ENCODE measurements around the gene NKG7. TPM values are rescaled to one million over a fixed set of nuclear protein-coding genes. Genes with fewer than 3 reads are reported as not detected.
A peak's percentile ranks its signal among the peaks of the same experiment; 100 is the strongest.

Gene NKG7
- total RNA-seq, 1 donor from 2014 or later = 3.6 TPM

DNA sequence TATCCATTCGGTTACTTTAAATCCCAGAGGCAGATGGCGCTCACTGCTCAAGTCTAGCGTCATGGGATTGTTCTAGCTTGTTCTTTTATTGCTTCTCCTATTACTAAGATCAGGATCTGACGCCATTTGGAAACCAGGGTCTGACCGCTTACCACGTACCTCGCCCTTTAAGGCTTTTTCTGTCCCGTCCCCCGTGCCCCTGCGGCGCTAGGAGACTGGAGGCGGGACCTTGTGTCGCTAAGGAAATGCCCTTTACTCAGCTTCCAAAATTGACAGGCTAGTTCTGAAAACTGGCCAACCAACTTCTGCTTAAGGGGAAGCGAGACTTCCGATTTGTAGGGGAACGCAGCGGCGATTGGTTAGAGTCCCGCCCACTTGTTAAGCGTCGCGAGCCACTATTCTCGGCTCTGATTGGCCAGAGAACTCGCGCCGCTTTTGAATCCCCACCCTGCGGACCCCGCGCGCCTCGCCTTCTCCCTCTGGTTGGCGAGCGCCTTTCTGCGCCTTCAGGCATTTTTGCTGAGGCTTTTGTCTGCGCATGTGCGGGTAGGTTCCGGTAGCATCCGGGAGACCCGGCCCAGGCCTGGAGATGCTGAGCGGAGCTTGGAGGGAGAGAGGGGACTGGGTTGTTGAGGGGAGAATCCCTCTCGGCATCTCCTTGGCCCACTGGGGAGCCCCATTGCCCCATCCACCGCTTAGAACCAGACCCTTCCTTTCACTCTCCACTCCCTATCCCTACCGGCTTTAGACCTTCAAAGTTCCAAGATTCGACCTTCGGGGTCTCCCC lies 21.8 kb upstream of the NKG7 start:
- intact Hi-C loops (cut with DNase I) = loop anchor here (2.0 to 10.0 kb wide), 2 partner anchors 27 to 49 kb away; partner anchors contain the start of genes ETFB and VSIG10L

GRCh38 chr19:51392701-51393100 lies 20.2 kb upstream of the NKG7 start:
- intact Hi-C loops (cut with DNase I) = loop anchor here (10.0 kb wide), 1 partner anchor 48 kb away; the partner anchor contains the start of gene VSIG10L
- no peak for DNase-seq (ENCODE audit: low spot score)

More for the DNA sequence above, 21.8 kb upstream of the NKG7 start:
- peak; percentile 95 for DNase-seq (ENCODE audit: low spot score)

DNA sequence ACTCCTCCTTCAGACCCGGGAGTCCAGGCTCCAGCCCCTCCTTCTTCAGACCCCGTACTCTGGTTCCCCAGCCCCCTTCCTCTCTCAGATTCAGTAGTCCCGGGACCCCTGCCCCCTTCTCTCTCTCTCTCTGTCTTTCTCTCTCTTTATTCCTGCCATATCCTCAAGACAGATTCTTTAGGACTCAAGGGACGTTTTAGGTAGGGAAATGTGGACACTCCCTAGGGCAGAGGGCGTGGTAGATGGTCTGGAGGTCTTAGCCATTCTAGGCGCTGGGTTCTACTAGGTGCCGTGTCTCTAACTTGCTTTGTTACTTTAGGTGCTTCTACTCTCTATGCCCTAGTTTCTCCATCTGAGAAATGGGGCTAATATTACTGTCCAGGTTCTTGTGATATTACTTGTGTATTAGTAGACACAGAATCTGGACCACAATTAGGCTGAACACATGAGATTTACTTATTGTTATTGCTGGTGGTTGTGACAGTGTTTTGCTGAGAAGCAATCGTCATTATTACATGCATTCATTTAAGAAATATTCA lies 18.7 kb upstream of the NKG7 start:
- intact Hi-C loops (cut with DNase I) = loop anchor here (10.0 kb wide), 1 partner anchor 46 kb away; the partner anchor contains the start of gene VSIG10L
- no peak for DNase-seq (ENCODE audit: low spot score)

DNA sequence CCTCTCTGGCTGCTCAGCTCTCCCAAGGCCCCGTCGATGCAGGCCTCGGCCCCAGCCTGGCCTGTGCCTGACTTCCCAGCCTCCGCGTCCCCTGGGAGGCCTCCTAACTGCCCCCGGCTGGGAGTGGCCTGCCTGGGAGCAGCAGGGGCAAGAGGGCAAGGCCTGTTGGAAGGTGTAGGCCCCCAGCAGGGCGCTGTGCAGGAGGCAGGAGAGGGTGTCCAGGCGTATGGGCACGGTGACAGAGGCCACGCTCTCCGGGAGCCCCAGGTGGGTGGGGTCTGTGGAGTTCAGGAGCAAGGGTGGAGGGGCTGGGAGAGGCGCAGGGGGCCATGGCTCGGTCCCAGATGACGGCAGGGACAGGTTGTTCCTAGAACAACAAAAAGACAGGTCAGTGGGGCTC lies 16.7 kb upstream of the NKG7 start:
- intact Hi-C loops (cut with DNase I) = no loop called here
- no peak for DNase-seq (ENCODE audit: low spot score)

DNA sequence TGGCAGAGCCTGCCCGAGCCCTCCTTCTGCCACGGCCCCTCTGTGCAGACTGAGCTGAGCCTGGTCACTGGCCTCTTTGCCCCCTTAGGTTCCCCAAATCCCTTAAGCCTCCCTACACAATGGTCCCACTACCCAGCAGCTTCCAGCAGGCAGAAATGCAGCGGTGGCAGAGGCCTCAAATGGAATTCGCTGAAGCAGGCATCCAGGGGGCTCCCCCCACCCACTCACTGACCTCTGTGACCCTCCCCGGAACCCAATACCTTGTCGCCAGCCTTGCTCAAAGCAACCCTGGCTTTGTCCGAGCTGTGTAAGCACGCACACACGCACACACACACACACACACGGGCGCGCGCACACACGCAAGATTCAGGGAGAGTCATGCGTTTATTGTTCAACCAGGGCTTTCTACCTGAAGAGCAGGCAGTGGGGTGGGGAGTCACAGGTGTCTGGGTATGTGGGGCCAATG lies 15.5 kb upstream of the NKG7 start, which contains the start of gene LIM2:
Gene LIM2 (minus strand): TSS at position 51 of the 466 bp plus-strand sequence. CDS start 531 bp downstream, outside the sequence.
- DNase-seq (ENCODE audit: low spot score) = peak; percentile 27
- intact Hi-C loops (cut with DNase I) = no loop called here

DNA sequence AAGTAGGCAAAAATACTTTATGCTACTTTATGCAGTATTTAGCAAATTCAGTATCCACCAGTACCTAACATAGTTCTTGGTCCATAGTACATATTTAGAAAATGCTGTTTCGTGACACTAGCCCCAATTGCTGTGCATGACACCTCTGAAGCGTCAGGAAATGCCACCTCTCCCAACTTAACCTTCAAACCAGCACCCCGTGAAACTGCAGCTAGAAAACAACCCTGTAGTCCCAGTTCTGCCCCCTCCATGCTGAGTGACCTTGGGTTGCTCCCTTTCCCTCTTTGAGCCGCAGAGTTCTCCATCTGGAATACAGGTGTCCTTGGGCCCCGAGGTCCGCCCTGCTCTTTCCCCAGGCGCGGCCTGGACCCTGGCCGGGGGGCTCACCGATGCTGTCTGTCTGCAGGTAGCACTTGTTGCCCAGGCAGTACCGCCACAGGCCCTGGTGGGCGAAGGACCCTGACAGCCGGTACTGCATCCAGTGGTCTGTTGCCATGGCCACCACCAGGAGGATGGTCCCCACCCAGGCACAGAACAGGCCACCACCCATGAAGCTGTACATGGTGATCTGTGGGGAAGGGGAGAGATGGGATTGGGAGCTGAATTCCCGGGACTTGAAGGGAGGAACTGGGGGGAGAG lies 14.5 kb upstream of the NKG7 start:
- intact Hi-C loops (cut with DNase I) = no loop called here
- peak; percentile 56 for DNase-seq (ENCODE audit: low spot score)

DNA sequence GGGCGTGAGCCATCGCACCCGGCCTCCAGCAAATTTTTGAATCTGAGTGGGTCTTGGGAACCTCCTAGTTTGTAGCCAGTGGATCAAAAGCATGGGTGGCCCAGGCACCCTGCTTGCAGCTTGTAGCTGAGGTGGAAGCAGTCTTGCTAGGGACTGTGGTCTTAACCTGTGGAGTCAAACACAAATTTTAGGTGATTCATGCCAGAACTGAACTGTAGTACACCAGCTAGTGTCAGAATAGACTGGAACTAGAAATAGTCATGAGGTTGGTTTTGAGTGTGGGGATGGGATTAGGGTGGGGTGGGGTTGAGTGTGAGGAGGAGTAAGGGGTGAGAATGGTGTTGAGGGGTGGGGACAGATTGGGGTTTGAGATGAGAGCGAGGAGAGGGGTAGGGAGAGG lies 9.6 kb upstream of the NKG7 start:
- peak; percentile 24 for DNase-seq (ENCODE audit: low spot score)
- intact Hi-C loops (cut with DNase I) = no loop called here

GRCh38 chr19:51380379-51380778 lies 7.9 kb upstream of the NKG7 start:
- intact Hi-C loops (cut with DNase I) = no loop called here

DNA sequence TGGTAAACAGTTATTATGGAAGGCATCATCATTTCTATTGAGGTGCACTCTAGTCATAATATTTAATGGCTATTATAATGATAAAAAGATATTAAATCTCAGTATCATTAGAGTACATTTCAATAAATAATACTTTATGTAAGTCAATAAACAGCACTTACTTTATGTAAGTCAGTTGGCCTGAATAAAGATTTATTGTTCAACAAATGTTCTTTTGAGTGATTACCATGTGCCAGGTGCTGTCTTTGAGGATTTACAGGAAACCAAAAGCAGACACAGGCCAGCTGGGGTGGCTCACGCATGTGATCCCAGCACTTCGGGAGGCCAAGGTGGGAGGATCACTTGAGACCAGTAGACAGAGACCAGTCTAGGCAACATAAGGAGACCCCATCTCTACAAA lies 5.0 kb upstream of the NKG7 start:
- no peak for DNase-seq (ENCODE audit: low spot score)
- intact Hi-C loops (cut with DNase I) = no loop called here

More at GRCh38 chr19:51380379-51380778, 7.9 kb upstream of the NKG7 start:
- no peak for DNase-seq (ENCODE audit: low spot score)

DNA sequence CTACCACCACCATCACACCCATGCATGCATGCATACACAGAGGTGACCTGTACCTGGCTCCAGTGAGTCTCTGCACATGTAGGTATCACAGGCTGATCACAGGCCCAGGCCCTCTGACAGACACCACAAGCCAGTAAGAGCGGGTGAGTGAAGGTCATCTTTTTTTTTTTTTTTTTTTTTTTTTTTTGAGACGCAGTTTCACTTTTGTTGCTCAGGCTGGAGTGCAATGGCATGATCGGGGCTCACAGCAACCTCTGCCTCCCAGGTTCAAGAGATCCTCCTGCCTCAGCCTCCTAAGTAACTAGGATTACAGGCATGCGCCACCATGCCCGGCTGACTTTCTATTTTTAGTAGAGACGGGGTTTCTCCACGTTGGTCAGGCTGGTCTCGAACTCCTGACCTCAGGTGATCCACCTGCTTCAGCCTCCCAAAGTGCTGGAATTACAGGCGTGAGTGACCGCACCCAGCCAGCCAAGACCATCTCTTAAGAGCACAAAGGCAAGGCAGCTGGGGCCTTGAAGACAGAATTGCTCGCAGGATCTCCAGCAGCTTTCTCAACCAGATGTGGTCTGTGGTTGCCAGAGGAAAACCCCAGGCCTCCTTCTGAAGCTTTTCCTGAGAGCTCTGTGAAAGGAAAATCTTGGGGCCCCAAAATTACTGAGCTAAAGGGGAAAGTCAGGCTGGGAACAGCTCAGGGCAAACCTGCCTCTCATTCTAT lies 3.2 kb upstream of the NKG7 start:
- peak; percentile 56 for DNase-seq (ENCODE audit: low spot score)
- intact Hi-C loops (cut with DNase I) = no loop called here

DNA sequence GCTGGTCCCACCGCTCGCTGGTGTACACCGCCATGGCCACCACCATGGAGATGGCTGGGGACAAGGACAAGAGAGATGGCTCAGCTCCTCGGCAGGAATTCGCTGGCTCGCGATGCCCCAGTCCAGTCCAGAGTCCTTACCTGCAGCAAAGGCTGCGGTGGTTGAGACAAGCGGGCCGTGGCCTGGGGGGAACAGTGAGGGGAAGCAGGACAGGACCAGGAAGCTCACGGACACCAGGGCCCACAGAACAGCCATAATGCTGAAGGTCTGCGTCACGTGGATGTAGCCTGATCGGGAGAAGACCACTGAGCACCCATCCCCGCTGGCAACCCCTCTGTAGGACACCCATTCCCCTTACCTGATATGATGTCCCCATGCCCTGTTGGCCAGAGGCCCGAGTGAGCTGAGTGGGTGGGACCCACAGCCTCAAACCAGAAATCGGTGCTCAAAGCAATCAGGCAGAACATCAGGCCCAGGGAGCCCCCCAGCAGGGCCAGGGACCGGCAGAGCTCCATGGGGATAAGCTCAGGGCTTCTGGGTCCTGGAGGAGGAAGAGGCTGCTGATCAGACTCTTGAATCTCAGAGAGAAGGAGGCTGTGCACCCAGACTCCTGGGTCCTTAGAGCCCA lies 319 bp downstream of the NKG7 start:
- peak; percentile 75 for DNase-seq (ENCODE audit: low spot score)
- intact Hi-C loops (cut with DNase I) = no loop called here

- peak; percentile 71 for DNase-seq (ENCODE audit: low spot score)
- intact Hi-C loops (cut with DNase I) = no loop called here
Observed at GRCh38 chr19:51371186-51371690, 1.2 kb downstream of the NKG7 start.

- intact Hi-C loops (cut with DNase I) = no loop called here
- peak; percentile 68 for DNase-seq (ENCODE audit: low spot score)
Observed at GRCh38 chr19:51370230-51370629, 2.2 kb downstream of the NKG7 start.

DNA sequence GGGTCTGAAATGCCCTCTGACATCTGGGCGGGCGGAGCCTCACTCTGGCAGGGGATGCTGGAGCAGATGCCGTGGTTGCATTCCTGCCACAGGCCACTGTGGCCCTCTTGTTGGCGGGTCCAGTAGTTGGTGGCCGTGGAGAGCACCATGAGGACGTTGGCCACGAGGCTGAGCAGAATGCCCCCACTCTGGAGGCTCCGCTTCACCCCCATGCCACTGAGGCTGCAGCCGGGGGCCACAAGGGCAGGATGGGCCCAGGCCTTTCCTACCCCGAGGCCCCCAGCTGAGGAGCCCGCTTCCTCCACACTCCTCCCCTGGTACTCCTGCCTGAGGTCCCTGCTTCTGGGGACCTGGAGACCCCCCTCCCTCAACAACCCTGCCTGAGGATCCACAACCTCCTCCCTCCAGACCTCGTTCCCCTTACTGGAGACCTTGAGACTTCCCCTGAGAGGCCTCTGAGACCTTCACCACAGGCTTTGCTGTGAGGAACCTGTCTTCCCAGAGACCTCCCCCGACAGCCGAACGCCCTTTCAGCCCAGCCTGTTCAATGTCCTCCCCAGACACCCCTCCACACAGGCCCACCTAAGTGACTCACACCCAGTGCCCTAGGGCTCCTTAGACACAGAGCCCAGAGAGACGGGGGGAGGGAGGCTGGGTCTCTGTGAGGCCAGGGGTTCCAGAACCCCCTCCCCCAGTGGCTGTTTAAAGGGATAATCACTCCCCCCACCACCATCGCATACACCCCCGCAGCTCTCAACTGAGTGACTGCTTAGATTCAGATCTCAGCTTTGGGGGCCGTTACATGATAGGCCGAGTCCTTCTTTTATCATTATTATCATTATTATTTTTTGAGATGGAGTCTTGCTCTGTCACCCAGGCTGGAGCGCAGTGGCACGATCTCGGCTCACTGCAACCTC lies 3.8 kb downstream of the NKG7 start, which contains the start of gene CLDND2:
Gene CLDND2 (minus strand): TSS at position 638 of the 917 bp plus-strand sequence. CDS start 426 bp downstream, at position 212.
- peak; percentile 72 for DNase-seq (ENCODE audit: low spot score)
- intact Hi-C loops (cut with DNase I) = loop anchor here (2.0 kb wide), 1 partner anchor 320 kb away; no protein-coding TSS in a partner anchor

GRCh38 chr19:51367565-51368365 lies 4.7 kb downstream of the NKG7 start:
- DNase-seq (ENCODE audit: low spot score) = peak; percentile 100
- intact Hi-C loops (cut with DNase I) = loop anchor here (2.0 kb wide), 3 partner anchors 27 to 321 kb away; no protein-coding TSS in a partner anchor

DNA sequence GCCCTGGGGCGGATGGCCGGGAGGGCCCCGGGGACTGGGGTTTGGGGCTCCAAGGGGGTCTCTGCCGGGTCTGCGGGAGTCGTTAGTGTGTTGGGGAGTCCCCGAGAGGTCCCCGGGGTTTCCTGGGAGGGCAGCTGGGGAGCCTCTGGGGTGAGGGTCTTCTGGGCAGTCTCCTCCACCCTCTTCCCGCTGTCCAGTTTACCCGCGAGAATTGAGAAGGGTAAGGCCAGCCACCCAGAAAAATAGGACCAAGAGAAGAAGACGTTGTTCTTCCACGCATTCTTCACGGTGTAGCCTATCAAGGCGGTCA lies 5.2 kb downstream of the NKG7 start:
- no peak for DNase-seq (ENCODE audit: low spot score)
- intact Hi-C loops (cut with DNase I) = loop anchor here (2.0 kb wide), 2 partner anchors 26 to 28 kb away; no protein-coding TSS in a partner anchor
